Endodermal cell (in vitro differentiated cells): ENCODE measurements around the gene KMT2E. TPM values are rescaled to one million over a fixed set of nuclear protein-coding genes. Genes with fewer than 3 reads are reported as not detected.

Experiments
- DNase-seq: peaks from one replicate; pipeline ENCODE4 v3.0.0-alpha.2; 2017
- H3K27ac ChIP-seq: 2 replicates; pipeline ENCODE4 v1.5.1; 2013; ENCODE audit warnings: mild to moderate bottlenecking, low read depth, low read length, moderate library complexity
- H3K27me3 ChIP-seq: 2 replicates; pipeline ENCODE4 v1.6.1; 2013; ENCODE audit warnings: mild to moderate bottlenecking, low read length, moderate library complexity; ENCODE audit not compliant: insufficient read depth, control insufficient read depth, poor library complexity, severe bottlenecking
- H3K36me3 ChIP-seq: 2 replicates; pipeline ENCODE4 v1.7.0; 2013; ENCODE audit warnings: mild to moderate bottlenecking, low read length, moderate library complexity; ENCODE audit not compliant: control insufficient read depth, insufficient read depth
- H3K4me1 ChIP-seq: one replicate; pipeline ENCODE4 v1.7.0; 2013; ENCODE audit warnings: low read length; ENCODE audit not compliant: control insufficient read depth, insufficient read depth
- H3K4me3 ChIP-seq: 2 replicates; pipeline ENCODE4 v1.5.1; 2013; ENCODE audit warnings: mild to moderate bottlenecking, low read length, moderate library complexity
- H3K9ac ChIP-seq: 2 replicates; pipeline ENCODE4 v1.6.1; 2013; ENCODE audit warnings: mild to moderate bottlenecking, low read length, moderate library complexity; ENCODE audit not compliant: poor library complexity, severe bottlenecking; ENCODE audit errors: extremely low read depth
- H3K9me3 ChIP-seq: 2 replicates; pipeline ENCODE4 v1.6.1; 2013; ENCODE audit warnings: mild to moderate bottlenecking, low read length, moderate library complexity; ENCODE audit not compliant: control insufficient read depth
- H3K27ac Mint-ChIP-seq: 2 replicates; pipeline ENCODE4 v1.8.0; 2020; ENCODE audit warnings: mixed read lengths
- H3K27me3 Mint-ChIP-seq: 2 replicates; pipeline ENCODE4 v1.8.0; 2021; ENCODE audit warnings: mild to moderate bottlenecking, mixed read lengths; ENCODE audit not compliant: insufficient read depth
- H3K36me3 Mint-ChIP-seq: 2 replicates; pipeline ENCODE4 v1.8.0; 2020; ENCODE audit warnings: low read depth, mixed read lengths
- H3K4me1 Mint-ChIP-seq: 2 replicates; pipeline ENCODE4 v1.8.0; 2020; ENCODE audit warnings: mixed read lengths
- H3K4me3 Mint-ChIP-seq: 2 replicates; pipeline ENCODE4 v1.8.0; 2020; ENCODE audit warnings: mild to moderate bottlenecking, moderate library complexity, mixed read lengths
- H3K9me3 Mint-ChIP-seq: 2 replicates; pipeline ENCODE4 v1.8.0; 2020; ENCODE audit warnings: mild to moderate bottlenecking, mixed read lengths
- WGBS, 2 experiments: methylation state at CpG; one replicate each; pipeline versions ENCODE4 v1.1.5 to v1.1.7; 2013; ENCODE audit warnings: missing lambda C conversion rate in 2 of 2, mixed read lengths in 1 of 2; ENCODE audit not compliant: insufficient coverage in 1 of 2, insufficient read length in 1 of 2; 5-methylcytosine and 5-hydroxymethylcytosine counted together
- total RNA-seq, 2 donors: library from RNA; stranded (reverse); fragmentation: NEBNext Ultra II Directional in 1 of 2; extraction: Animal tissue kit (Norgen Biotek cat#: 25700) in 1 of 2; gene quantifications; 2 replicates in 1 of 2; 3 replicates in 1 of 2; pipeline ENCODE4 v1.2.1, GENCODE V29; 2021
- TF ChIP-seq, protein P1 (sequence below): fragments of 200-600 bp; sonication (generic); conservative IDR thresholded peaks from 2 replicates; pipeline ENCODE4 v1.5.0; 2021; ENCODE audit warnings: antibody characterized with exemption, mild to moderate bottlenecking

Gene KMT2E
- total RNA-seq, 2 donors from 2014 or later = 65.7 to 70.4 TPM

DNA sequence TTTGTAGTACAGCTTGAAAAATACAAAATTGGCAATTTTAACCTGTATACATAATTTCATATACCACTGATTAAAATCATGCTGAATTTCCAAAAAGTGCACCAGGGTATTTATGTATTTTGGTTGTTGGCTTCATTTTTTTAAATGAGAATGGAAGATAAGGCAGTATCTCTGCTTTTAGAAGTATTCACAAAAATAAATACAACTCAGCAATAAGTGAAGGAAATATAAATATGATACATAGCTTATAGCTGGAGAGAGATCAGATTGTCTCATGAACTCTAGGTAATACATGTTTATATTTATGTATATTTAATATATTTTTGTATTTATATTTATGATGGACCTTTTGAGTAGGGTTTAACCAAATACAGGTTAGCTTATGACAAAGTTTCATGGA is 81.0 kb downstream of the KMT2E start:
- no peak overlapping the region for H3K4me3 Mint-ChIP-seq

DNA sequence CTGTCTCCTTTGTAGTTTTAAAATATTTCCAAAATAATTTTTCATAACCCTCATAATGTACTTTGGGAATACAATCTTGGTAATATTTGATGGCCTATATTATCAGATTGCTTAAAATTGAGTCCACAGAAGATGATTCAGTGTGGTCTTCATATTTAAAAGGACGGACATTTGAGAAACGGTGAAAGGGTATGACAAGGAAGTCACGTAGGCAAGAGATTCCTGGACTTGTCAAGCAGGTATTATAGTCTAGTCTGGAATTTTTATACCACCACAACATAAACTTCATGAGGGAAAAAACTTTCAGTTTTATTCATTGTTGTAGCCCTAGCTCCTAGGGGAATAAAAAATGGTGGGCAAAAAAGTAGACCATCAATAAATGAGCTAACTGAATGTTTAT is 82.3 kb downstream of the KMT2E start:
- TF ChIP-seq, protein P1, sequence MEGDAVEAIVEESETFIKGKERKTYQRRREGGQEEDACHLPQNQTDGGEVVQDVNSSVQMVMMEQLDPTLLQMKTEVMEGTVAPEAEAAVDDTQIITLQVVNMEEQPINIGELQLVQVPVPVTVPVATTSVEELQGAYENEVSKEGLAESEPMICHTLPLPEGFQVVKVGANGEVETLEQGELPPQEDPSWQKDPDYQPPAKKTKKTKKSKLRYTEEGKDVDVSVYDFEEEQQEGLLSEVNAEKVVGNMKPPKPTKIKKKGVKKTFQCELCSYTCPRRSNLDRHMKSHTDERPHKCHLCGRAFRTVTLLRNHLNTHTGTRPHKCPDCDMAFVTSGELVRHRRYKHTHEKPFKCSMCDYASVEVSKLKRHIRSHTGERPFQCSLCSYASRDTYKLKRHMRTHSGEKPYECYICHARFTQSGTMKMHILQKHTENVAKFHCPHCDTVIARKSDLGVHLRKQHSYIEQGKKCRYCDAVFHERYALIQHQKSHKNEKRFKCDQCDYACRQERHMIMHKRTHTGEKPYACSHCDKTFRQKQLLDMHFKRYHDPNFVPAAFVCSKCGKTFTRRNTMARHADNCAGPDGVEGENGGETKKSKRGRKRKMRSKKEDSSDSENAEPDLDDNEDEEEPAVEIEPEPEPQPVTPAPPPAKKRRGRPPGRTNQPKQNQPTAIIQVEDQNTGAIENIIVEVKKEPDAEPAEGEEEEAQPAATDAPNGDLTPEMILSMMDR = no peak
- Histone ChIP-seq H3K27ac (no peak overlapping the region), H3K36me3 (peaks cover 74% of the 10 kb centered on the region), H3K4me1 (no peaks in the 10 kb centered on the region), H3K9me3 (no peaks in the 10 kb centered on the region), H3K27me3 (no peaks in the 10 kb centered on the region), H3K9ac (no peak overlapping the region), H3K4me3 (no peak overlapping the region)
- Mint-ChIP-seq H3K9me3 (no peaks in the 10 kb centered on the region), H3K27ac (no peak overlapping the region), H3K27me3 (no peaks in the 10 kb centered on the region), H3K36me3 (peaks cover 46% of the 10 kb centered on the region), H3K4me3 (no peak overlapping the region), H3K4me1 (no peaks in the 10 kb centered on the region)
- 95 to 100% methylated on average over 1 to 3 of the region's 3 CpGs for WGBS, 2 experiments
- DNase-seq = no peak

More for the DNA sequence above, 81.0 kb downstream of the KMT2E start:
- H3K36me3 Mint-ChIP-seq = peaks cover 43% of the 10 kb centered on the region
- H3K9me3 Mint-ChIP-seq = no peaks in the 10 kb centered on the region
- TF ChIP-seq, protein P1 = no peak
- no peaks in the 10 kb centered on the region for H3K4me1 ChIP-seq
- H3K27ac ChIP-seq = no peak overlapping the region
- no peaks in the 10 kb centered on the region for H3K9me3 ChIP-seq
- no peak overlapping the region for H3K4me3 ChIP-seq
- H3K27me3 ChIP-seq = no peaks in the 10 kb centered on the region
- DNase-seq = no peak
- H3K9ac ChIP-seq = no peak overlapping the region
- no peaks in the 10 kb centered on the region for H3K27me3 Mint-ChIP-seq
- H3K4me1 Mint-ChIP-seq = no peaks in the 10 kb centered on the region
- peaks cover 74% of the 10 kb centered on the region for H3K36me3 ChIP-seq
- no peak overlapping the region for H3K27ac Mint-ChIP-seq

DNA sequence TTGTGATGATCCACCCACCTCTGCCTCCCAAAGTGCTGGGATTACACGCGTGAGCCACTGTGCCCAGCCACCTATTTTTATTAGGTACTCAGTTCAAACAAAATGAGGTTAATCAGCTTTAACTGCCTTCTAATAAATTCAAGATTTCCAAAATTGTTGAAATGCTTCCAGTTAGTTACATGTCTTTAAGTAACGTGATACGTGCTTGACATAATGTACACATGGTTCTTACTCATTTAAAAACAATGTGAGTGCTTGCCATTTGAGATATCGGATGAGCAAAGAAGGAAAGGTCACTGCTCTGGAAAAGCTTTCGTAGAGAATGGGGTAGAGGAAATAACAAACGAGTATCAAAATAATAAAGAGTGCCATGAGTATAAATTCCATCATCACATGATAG is 83.6 kb downstream of the KMT2E start:
- Histone ChIP-seq H3K9me3 (no peaks in the 10 kb centered on the region), H3K4me1 (no peaks in the 10 kb centered on the region), H3K4me3 (no peak overlapping the region), H3K9ac (no peak overlapping the region), H3K27me3 (no peaks in the 10 kb centered on the region), H3K27ac (no peak overlapping the region), H3K36me3 (peaks cover 74% of the 10 kb centered on the region)
- Mint-ChIP-seq H3K36me3 (peaks cover 46% of the 10 kb centered on the region), H3K4me1 (no peaks in the 10 kb centered on the region), H3K9me3 (no peaks in the 10 kb centered on the region), H3K27ac (no peak overlapping the region), H3K27me3 (no peaks in the 10 kb centered on the region), H3K4me3 (no peak overlapping the region)
- 95 to 96% methylated on average over 4 to 7 of the region's 7 CpGs for WGBS, 2 experiments
- no peak for DNase-seq
- TF ChIP-seq, protein P1 = no peak
